Tibial nerve (tissue), 4 donors: ENCODE results near the gene MEIS2.

Source experiments
- CTCF ChIP-seq, 5 experiments: fragments of 200-600 bp in 3 of 5; fragments of 450-650 bp in 2 of 5; sonication (generic) in 3 of 5; IDR thresholded peaks; one replicate each; pipeline ENCODE4 v1.5.1; 2016 to 2019; ENCODE audit warnings: antibody characterized with exemption in 5 of 5, mild to moderate bottlenecking in 3 of 5, moderate library complexity in 2 of 5
- EP300 ChIP-seq, 2 donors: sonication (generic); formaldehyde crosslinking; IDR thresholded peaks; one replicate each; pipeline ENCODE4 v1.6.1; 2017; ENCODE audit warnings: antibody characterized with exemption in 2 of 2, mild to moderate bottlenecking in 1 of 2
- POLR2A ChIP-seq, 2 donors: fragments of 450-650 bp; IDR thresholded peaks; one replicate each; pipeline ENCODE4 v1.6.1; 2017; ENCODE audit warnings: antibody characterized with exemption in 2 of 2, mild to moderate bottlenecking in 2 of 2, moderate library complexity in 2 of 2

- TF ChIP-seq POLR2A (IDR thresholded peaks at IDR 0.05) (no peak), CTCF (IDR thresholded peaks at IDR 0.05) (no peak), EP300 (IDR thresholded peaks at IDR 0.05) (no peak)
Observed at GRCh38 chr15:36958606-36959005, 141.7 kb downstream of the MEIS2 start.
